Kidney epithelial cell (primary cell): ENCODE measurements around the gene ERBB3. TPM values are rescaled to one million over a fixed set of nuclear protein-coding genes. Genes with fewer than 3 reads are reported as not detected.

Source experiments
- DNase-seq: peaks from one replicate; pipeline ENCODE4 v3.0.0-alpha.2; 2010; ENCODE audit warnings: low read depth
- H3K27me3 ChIP-seq: 2 replicates; pipeline ENCODE4 v1.6.0; 2011; ENCODE audit warnings: low read length; ENCODE audit not compliant: control insufficient read depth, insufficient read depth
- H3K36me3 ChIP-seq: 2 replicates; pipeline ENCODE4 v1.5.1; 2011; ENCODE audit warnings: low read length; ENCODE audit not compliant: control insufficient read depth, insufficient read depth
- H3K4me3 ChIP-seq: 2 replicates; pipeline ENCODE4 v1.5.1; 2011; ENCODE audit warnings: low read depth, mild to moderate bottlenecking, control low read depth, low read length
- CTCF ChIP-seq: IDR thresholded peaks from 2 replicates; pipeline ENCODE4 v1.5.1; 2011; ENCODE audit warnings: mild to moderate bottlenecking, moderate library complexity, low read length, control low read depth, inconsistent platforms; ENCODE audit not compliant: insufficient read depth, poor library complexity, severe bottlenecking
- total RNA-seq: library from RNA; depleted of rRNA; stranded (reverse); fragments of >200 nt; gene quantifications from 2 replicates; pipeline ENCODE4 v1.2.3, GENCODE V29; 2015

The ERBB3 gene
- total RNA-seq, 1 donor from 2014 or later = 17.3 TPM

- no peak for DNase-seq
- Histone ChIP-seq H3K27me3 (peaks cover 7% of the 10 kb centered on the region), H3K4me3 (no peak overlapping the region), H3K36me3 (no peaks in the 10 kb centered on the region)
- TF ChIP-seq CTCF = no peak
These were observed 1.5 kb upstream of the ERBB3 start for GRCh38 chr12:56078427-56078826.

GRCh38 chr12:56078931-56079722, 838 bp upstream of the ERBB3 start:
- peak; percentile 85 for TF ChIP-seq CTCF
- H3K27me3 ChIP-seq = peaks cover 7% of the 10 kb centered on the region
- H3K36me3 ChIP-seq = no peaks in the 10 kb centered on the region
- peak; percentile 62 for DNase-seq
- peak overlapping the region; percentile 50 for H3K4me3 ChIP-seq

DNA sequence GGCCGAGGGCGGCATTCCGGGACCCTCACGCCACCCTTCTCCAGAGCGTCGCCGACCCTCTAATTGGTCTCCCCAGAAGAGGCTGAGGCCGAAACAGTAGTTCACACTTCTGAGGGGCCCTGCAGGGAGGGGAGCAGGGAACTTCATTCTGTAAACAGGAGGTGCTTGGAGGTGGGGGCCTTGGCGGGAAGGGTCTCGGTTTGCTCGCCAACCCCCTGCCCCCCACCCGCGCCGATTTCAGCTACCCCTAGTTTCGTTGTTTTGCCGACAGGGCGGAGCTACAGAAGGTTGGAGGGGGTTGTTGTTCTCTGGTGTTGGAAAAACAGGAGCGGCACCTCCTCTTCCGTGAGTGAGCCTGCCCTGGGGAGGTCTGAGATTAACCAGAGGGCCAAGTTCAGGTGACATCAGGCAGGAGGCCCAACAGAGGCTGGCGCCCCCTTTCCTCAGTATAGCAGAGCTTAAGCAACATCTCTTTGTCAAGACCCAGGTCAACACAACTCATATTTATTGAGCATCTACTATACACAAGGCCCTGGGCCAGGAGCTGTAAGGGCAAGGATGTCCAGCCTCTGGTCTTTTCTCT, 682 bp downstream of the ERBB3 start:
- TF ChIP-seq CTCF = peak; percentile 5
- Histone ChIP-seq H3K4me3 (peak overlapping the region; percentile 50), H3K27me3 (peaks cover 7% of the 10 kb centered on the region), H3K36me3 (no peaks in the 10 kb centered on the region)
- DNase-seq = no peak

DNA sequence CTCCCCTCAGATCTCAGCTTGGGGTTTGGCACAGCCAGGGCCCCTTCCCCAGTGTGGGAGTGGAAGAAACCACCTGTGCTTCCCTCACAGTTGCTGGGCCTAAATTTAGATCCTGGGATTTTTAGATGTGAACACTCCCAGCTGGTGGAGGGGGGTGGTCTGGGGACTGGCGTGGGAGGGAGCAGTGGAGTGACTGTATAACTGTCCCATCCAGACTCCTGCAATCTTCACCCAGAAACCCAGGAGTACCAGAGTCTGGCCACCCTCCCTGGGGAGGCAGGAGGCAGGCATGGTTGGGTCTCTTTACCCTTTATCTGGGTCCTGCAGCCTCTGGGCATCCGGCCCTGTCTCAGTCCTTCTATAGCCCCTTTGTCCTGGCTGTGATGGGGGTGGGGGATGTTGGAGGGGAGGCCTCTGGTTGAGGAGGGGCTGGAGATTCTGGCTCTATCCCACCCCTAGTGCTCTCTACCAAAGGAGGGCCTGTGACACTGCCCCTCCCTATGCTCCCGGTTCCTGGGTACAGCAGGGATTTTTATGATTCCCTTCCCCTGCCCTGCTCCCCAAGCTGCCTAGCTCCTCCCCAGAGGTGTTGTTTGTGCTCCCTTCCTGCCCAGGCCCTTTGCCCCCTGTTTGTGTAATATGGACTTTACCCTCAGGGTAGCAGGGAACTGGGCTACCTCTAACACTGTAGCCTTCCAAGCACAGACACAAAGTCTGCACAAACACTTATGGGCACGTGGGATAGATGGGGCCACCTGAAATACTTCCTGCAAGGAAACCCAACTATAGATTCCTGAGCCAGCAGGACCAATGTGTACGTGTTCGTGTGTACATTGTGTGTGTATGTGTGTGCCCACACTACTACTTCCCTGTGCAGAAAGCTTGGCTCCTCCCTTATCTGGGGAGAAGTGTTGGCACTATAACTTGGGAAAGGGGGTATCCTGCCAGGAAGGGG, 1.7 kb downstream of the ERBB3 start:
- DNase-seq = no peak
- no peaks in the 10 kb centered on the region for H3K36me3 ChIP-seq
- no peak overlapping the region for H3K4me3 ChIP-seq
- H3K27me3 ChIP-seq = peaks cover 7% of the 10 kb centered on the region
- no peak for TF ChIP-seq CTCF

GRCh38 chr12:56082382-56082781, 2.4 kb downstream of the ERBB3 start:
- peaks cover 7% of the 10 kb centered on the region for H3K27me3 ChIP-seq
- no peaks in the 10 kb centered on the region for H3K36me3 ChIP-seq
- no peak for DNase-seq
- H3K4me3 ChIP-seq = no peak overlapping the region
- TF ChIP-seq CTCF = no peak
